K562 (cell line): ENCODE results near the gene TRMT1L. TPM values are rescaled to one million over a fixed set of nuclear protein-coding genes. Genes with fewer than 3 reads are reported as not detected.
A peak's percentile ranks its signal among the peaks of the same experiment; 100 is the strongest.

Experiments
- ADNP ChIP-seq: fragments of 200-800 bp; sonication (Bioruptor generic); IDR thresholded peaks from 2 replicates; pipeline ENCODE4 v1.6.1; 2016; ENCODE audit warnings: missing genetic modification characterization, missing compliant biosample characterization
- ARID1B ChIP-seq: fragments of 450-650 bp; IDR thresholded peaks from 2 replicates; pipeline ENCODE4 v1.6.1; 2016; ENCODE audit warnings: antibody characterized with exemption, mild to moderate bottlenecking, inconsistent platforms
- CAMTA2 ChIP-seq: fragments of 250-450 bp; sonication (Bioruptor Pico); conservative IDR thresholded peaks from 2 replicates; pipeline ENCODE4 v1.5.1; 2022
- CBX1 ChIP-seq: sonication (generic); IDR thresholded peaks from 2 replicates; pipeline ENCODE4 v1.6.1; 2016; ENCODE audit warnings: antibody characterized with exemption, low read depth, mild to moderate bottlenecking
- GABPA ChIP-seq: fragments of 200-800 bp; sonication (Bioruptor generic); conservative IDR thresholded peaks from 2 replicates; pipeline ENCODE4 v1.6.1; 2016; ENCODE audit warnings: low read depth, missing genetic modification characterization, missing compliant biosample characterization
- JUND ChIP-seq, 2 experiments: IDR thresholded peaks; 2 replicates in 1 of 2; 3 replicates in 1 of 2; pipeline ENCODE4 v1.6.1; 2011; ENCODE audit warnings: borderline replicate concordance in 2 of 2, low read depth in 2 of 2, low read length in 2 of 2, improper control_type of control experiment in 1 of 2, missing biosample characterization in 1 of 2, missing genetic modification characterization in 1 of 2, missing genetic modification reagents in 1 of 2
- KDM4B ChIP-seq, 2 experiments: fragments of 450-650 bp in 1 of 2; sonication (generic) in 1 of 2; IDR thresholded peaks; 2 replicates each; pipeline ENCODE4 v1.6.1; 2016 to 2017; ENCODE audit warnings: borderline replicate concordance in 2 of 2, antibody characterized with exemption in 1 of 2, low read depth in 1 of 2, mild to moderate bottlenecking in 1 of 2
- MBD1 ChIP-seq: fragments of 250-450 bp; sonication (Bioruptor Pico); IDR thresholded peaks from 2 replicates; pipeline ENCODE4 v1.8.0; 2022; ENCODE audit warnings: inconsistent platforms
- MTF1 ChIP-seq: fragments of 250-450 bp; sonication (Bioruptor Pico); IDR thresholded peaks from 2 replicates; pipeline ENCODE4 v1.9.0; 2021; ENCODE audit warnings: moderate library complexity, mild to moderate bottlenecking, inconsistent platforms, borderline replicate concordance
- PPARD ChIP-seq: fragments of 250-450 bp; sonication (Bioruptor Pico); IDR thresholded peaks from 2 replicates; pipeline ENCODE4 v1.8.0; 2022; ENCODE audit warnings: inconsistent platforms, mild to moderate bottlenecking, moderate library complexity
- RCOR1 ChIP-seq, 2 experiments: IDR thresholded peaks; 2 replicates each; pipeline ENCODE4 v1.6.1; 2012; ENCODE audit warnings: low read depth in 2 of 2, low read length in 2 of 2, borderline replicate concordance in 1 of 2, improper control_type of control experiment in 1 of 2
- SMAD4 ChIP-seq: fragments of 250-450 bp; sonication (Bioruptor Pico); conservative IDR thresholded peaks from 2 replicates; pipeline ENCODE4 v1.8.0; 2021; ENCODE audit warnings: inconsistent platforms, mild to moderate bottlenecking, moderate library complexity
- SMARCA4 ChIP-seq: fragments of 450-650 bp; IDR thresholded peaks from 2 replicates; pipeline ENCODE4 v1.6.1; 2016
- SMARCA5 ChIP-seq: fragments of 450-650 bp; IDR thresholded peaks from 2 replicates; pipeline ENCODE4 v1.6.1; 2016
- SRF ChIP-seq, 2 experiments: fragments of 250-450, 450-650 bp in 1 of 2; sonication (Bioruptor Pico) in 1 of 2; sonication (generic) in 1 of 2; formaldehyde crosslinking; IDR thresholded peaks; 2 replicates each; pipeline versions ENCODE4 v1.5.0 to v1.5.1; 2020 to 2022; ENCODE audit warnings: mild to moderate bottlenecking in 1 of 2, missing genetic modification reagents in 1 of 2
- TEAD2 ChIP-seq: fragments of 450-650 bp; IDR thresholded peaks from 2 replicates; pipeline ENCODE4 v1.6.1; 2016; ENCODE audit warnings: missing genetic modification characterization, control low read depth, missing compliant biosample characterization
- XRCC5 ChIP-seq: fragments of 200-400 bp; formaldehyde crosslinking; IDR thresholded peaks from 2 replicates; pipeline ENCODE4 v1.6.1; 2017; ENCODE audit warnings: low read depth, mild to moderate bottlenecking, low read length
- ZNF197 ChIP-seq: fragments of 200-800 bp; sonication (Bioruptor generic); IDR thresholded peaks from 2 replicates; pipeline ENCODE4 v1.6.1; 2016; ENCODE audit warnings: low read depth, missing genetic modification characterization, missing compliant biosample characterization
- ZNF217 ChIP-seq: sonication (generic); formaldehyde crosslinking; IDR thresholded peaks from 2 replicates; pipeline ENCODE4 v1.8.0; 2022; ENCODE audit warnings: mild to moderate bottlenecking, missing genetic modification reagents
- ZNF384 ChIP-seq: IDR thresholded peaks from 2 replicates; pipeline ENCODE4 v1.6.1; 2012; ENCODE audit warnings: low read depth, low read length, improper control_type of control experiment
- ZNF785 ChIP-seq: fragments of 250-450 bp; sonication (Bioruptor Pico); IDR thresholded peaks from 2 replicates; pipeline ENCODE4 v1.4.0; 2020; ENCODE audit warnings: mild to moderate bottlenecking
- polyA plus RNA-seq, 8 experiments: library from polyadenylated mRNA; depleted of rRNA in 4 of 8; stranded (reverse) in 5 of 8; unstranded in 3 of 8; fragments of >200 nt; fragmentation: Nextera tagmentation in 2 of 8; fragmentation: Illumina TruSeq in 1 of 8; extraction: Ambion mirVana in 2 of 8; extraction: Trizol in 1 of 8; gene quantifications; 2 replicates each; pipeline versions ENCODE4 v1.2.1 to v1.2.3, GENCODE V29; 2011 to 2014; ENCODE audit warnings: inconsistent platforms in 1 of 8, missing spikeins in 1 of 8
- total RNA-seq, 7 experiments: library from RNA; depleted of rRNA in 6 of 7; stranded (reverse); fragments of >200 nt in 6 of 7; fragmentation: Illumina TruSeq in 2 of 7; extraction: Trizol in 2 of 7; gene quantifications; 2 replicates each; pipeline versions ENCODE4 v1.2.1 to v1.2.3, GENCODE V29; 2011 to 2021; ENCODE audit warnings: low replicate concordance in 1 of 7
- TF ChIP-seq, protein P1 (sequence below), 2 experiments: fragments of 200-800 bp in 1 of 2; sonication (Bioruptor generic) in 1 of 2; sonication (generic) in 1 of 2; formaldehyde crosslinking in 1 of 2; IDR thresholded peaks in 1 of 2; conservative IDR thresholded peaks in 1 of 2; 2 replicates each; pipeline versions ENCODE4 v1.5.0 to v1.6.1; 2016 to 2020; ENCODE audit warnings: missing compliant biosample characterization in 1 of 2, missing genetic modification characterization in 1 of 2, missing genetic modification reagents in 1 of 2
- TF ChIP-seq, protein P2 (sequence below): fragments of 450-650 bp; formaldehyde crosslinking; IDR thresholded peaks from 2 replicates; pipeline ENCODE4 v1.4.0; 2020; ENCODE audit warnings: mild to moderate bottlenecking, moderate library complexity

Gene TRMT1L
- total and polyA plus RNA-seq, 9 of the 15 experiments (the other 6 are each of a cell fraction or from before 2014, with no cell fraction given) = 6.4 to 88.9 (median 32.9) TPM

DNA sequence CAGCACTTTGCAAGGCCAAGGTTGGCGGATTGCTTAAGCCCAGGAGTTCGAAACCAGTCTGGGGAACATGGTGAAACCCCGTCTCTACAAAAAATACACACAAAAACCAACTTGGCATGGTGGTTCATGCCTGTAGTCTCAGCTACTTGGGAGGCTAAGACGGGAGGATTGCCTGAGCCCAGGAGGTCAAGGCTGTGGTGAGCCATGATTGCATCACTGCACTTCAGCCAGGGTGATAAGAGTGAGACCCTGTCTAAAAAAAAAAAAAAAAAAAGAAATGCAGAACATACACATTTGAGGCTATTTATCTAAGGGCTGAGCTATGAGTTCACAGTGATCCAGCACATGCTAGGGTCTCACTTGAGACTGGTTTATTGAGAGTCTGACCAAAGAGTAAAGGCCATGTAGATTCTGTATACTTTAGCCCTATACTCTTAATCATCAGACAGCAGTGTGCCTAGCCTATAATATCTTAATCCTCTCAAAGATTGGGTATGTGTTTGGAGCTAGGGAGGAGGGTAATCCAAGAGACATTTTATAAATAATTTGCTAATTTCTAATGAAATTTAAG is 87.5 kb downstream of the TRMT1L start (continued):
- no peak for TF ChIP-seq MBD1
- TF ChIP-seq ZNF785 (CRISPR knock-in tag) = no peak
- TF ChIP-seq ADNP (tag) = no peak
- TF ChIP-seq SRF (CRISPR knock-in tag; IDR thresholded peaks at IDR 0.05) = no peak
- no peak for TF ChIP-seq TEAD2
- TF ChIP-seq, protein P1, sequence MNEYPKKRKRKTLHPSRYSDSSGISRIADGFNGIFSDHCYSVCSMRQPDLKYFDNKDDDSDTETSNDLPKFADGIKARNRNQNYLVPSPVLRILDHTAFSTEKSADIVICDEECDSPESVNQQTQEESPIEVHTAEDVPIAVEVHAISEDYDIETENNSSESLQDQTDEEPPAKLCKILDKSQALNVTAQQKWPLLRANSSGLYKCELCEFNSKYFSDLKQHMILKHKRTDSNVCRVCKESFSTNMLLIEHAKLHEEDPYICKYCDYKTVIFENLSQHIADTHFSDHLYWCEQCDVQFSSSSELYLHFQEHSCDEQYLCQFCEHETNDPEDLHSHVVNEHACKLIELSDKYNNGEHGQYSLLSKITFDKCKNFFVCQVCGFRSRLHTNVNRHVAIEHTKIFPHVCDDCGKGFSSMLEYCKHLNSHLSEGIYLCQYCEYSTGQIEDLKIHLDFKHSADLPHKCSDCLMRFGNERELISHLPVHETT (CRISPR knock-in tag; conservative IDR thresholded peaks at IDR 0.05 in 1 of 2, IDR thresholded peaks at IDR 0.05 in 1 of 2) = no peak
- peak; percentile 33; the same call in 1 of the 2 replicates for TF ChIP-seq CBX1
- TF ChIP-seq RCOR1 (IDR thresholded peaks at IDR 0.05; ENCODE audit: borderline replicate concordance in 1 of 2, low read depth in 2 of 2, low read length in 2 of 2) = peak in 1 of 2 experiments; percentile 74; a peak in 2 of 4 replicates
- TF ChIP-seq SMAD4 (CRISPR knock-in tag) = 0 out of 2 replicates have a peak, but pooled peaks have one; percentile 31
- peak; percentile 13; the same call in 1 of the 2 replicates for TF ChIP-seq ARID1B
- TF ChIP-seq, protein P2, sequence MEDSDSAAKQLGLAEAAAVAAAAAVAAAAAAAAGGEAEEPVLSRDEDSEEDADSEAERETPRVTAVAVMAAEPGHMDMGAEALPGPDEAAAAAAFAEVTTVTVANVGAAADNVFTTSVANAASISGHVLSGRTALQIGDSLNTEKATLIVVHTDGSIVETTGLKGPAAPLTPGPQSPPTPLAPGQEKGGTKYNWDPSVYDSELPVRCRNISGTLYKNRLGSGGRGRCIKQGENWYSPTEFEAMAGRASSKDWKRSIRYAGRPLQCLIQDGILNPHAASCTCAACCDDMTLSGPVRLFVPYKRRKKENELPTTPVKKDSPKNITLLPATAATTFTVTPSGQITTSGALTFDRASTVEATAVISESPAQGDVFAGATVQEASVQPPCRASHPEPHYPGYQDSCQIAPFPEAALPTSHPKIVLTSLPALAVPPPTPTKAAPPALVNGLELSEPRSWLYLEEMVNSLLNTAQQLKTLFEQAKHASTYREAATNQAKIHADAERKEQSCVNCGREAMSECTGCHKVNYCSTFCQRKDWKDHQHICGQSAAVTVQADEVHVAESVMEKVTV (CRISPR knock-in tag) = no peak
- TF ChIP-seq ZNF217 (CRISPR knock-in tag) = no peak
- no peak for TF ChIP-seq KDM4B (IDR thresholded peaks at IDR 0.05; ENCODE audit: borderline replicate concordance in 2 of 2, low read depth in 1 of 2)
- no peak for TF ChIP-seq ZNF197 (CRISPR knock-in tag)
- no peak for TF ChIP-seq XRCC5
- TF ChIP-seq GABPA (tag) = no peak
- TF ChIP-seq SMARCA4 = peak; percentile 24; the same call in 1 of the 2 replicates
- no peak for TF ChIP-seq MTF1 (CRISPR knock-in tag)
- no peak for TF ChIP-seq CAMTA2 (CRISPR knock-in tag)
- TF ChIP-seq ZNF384 = peak; percentile 77
- peak; percentile 50; the same call in 1 of the 2 replicates for TF ChIP-seq SMARCA5
- peak; percentile 50; the same call in 1 of the 2 replicates for TF ChIP-seq JUND (IDR thresholded peaks at IDR 0.05; ENCODE audit: borderline replicate concordance, low read depth, low read length)
- TF ChIP-seq JUND (tag; IDR thresholded peaks at IDR 0.05; ENCODE audit: borderline replicate concordance, low read depth, low read length) = no peak; the same call in 2 of the 3 replicates
- no peak for TF ChIP-seq PPARD (CRISPR knock-in tag)
